H1 (cell line): ENCODE measurements around the gene ESYT2. TPM values are rescaled to one million over a fixed set of nuclear protein-coding genes. Genes with fewer than 3 reads are reported as not detected.

Source experiments
- CTCF ChIA-PET: fragments of 300-600 bp; sonication (Branson Sonifier 250); formaldehyde crosslinking; loops from one replicate; lab custom pipeline; 2021; ENCODE audit not compliant: partially characterized antibody; lab: Charles Lee
- POLR2A ChIA-PET: fragments of 300-600 bp; sonication (Branson Sonifier 250); formaldehyde crosslinking; loops from one replicate; lab custom pipeline; 2021; ENCODE audit warnings: inconsistent platforms; ENCODE audit not compliant: partially characterized antibody; lab: Charles Lee
- DNase-seq, 2 experiments: peaks; one replicate each; pipeline versions ENCODE4 v3.0.0 to v3.0.0-alpha.2; 2010 to 2022; ENCODE audit warnings: low spot score in 2 of 2, low read depth in 1 of 2, mixed read lengths in 1 of 2
- FAIRE-seq: peaks from 2 replicates; lab custom pipeline; 2011; peaks lifted over from hg19 to GRCh38; lab: Jason Lieb, UNC
- H2AFZ ChIP-seq: 2 replicates; pipeline ENCODE4 v1.8.1; 2012; ENCODE audit warnings: low read length, inconsistent platforms
- H2AK5ac ChIP-seq: 2 replicates; pipeline ENCODE4 v1.6.1; 2013; ENCODE audit warnings: low read depth, low read length
- H2BK120ac ChIP-seq: replicated peaks from 2 replicates; pipeline ENCODE3; 2013; ENCODE audit warnings: low read depth, low read length, inconsistent platforms
- H2BK12ac ChIP-seq: 2 replicates; pipeline ENCODE4 v1.6.1; 2013; ENCODE audit warnings: low read depth, low read length
- H2BK15ac ChIP-seq: 2 replicates; pipeline ENCODE4 v1.6.1; 2013; ENCODE audit warnings: low read length
- H2BK20ac ChIP-seq: 2 replicates; pipeline ENCODE4 v1.6.1; 2013; ENCODE audit warnings: low read length
- H2BK5ac ChIP-seq: 2 replicates; pipeline ENCODE4 v1.6.1; 2013; ENCODE audit warnings: low read depth, low read length
- H3K14ac ChIP-seq: 2 replicates; pipeline ENCODE4 v1.6.1; 2013; ENCODE audit warnings: inconsistent platforms; ENCODE audit not compliant: insufficient read length
- H3K18ac ChIP-seq: 2 replicates; pipeline ENCODE4 v1.6.1; 2013; ENCODE audit warnings: low read length; ENCODE audit errors: extremely low read depth
- H3K23ac ChIP-seq: 2 replicates; pipeline ENCODE4 v1.6.1; 2013; ENCODE audit warnings: inconsistent platforms; ENCODE audit not compliant: insufficient read length
- H3K23me2 ChIP-seq: 2 replicates; pipeline ENCODE4 v1.6.1; 2013; ENCODE audit warnings: low read depth, low read length
- H3K27ac ChIP-seq: 2 replicates; pipeline ENCODE4 v1.6.1; 2011; ENCODE audit warnings: low read depth, low read length, inconsistent platforms
- H3K27me3 ChIP-seq, 4 experiments: replicated peaks in 1 of 4; 1 replicate in 1 of 4; 2 replicates in 3 of 4; pipeline versions ENCODE4 v1.6.1 to v1.8.1; 2011 to 2013; ENCODE audit warnings: low read length in 3 of 4, mild to moderate bottlenecking in 3 of 4, inconsistent platforms in 2 of 4, mixed read lengths in 2 of 4, moderate library complexity in 1 of 4; ENCODE audit not compliant: control insufficient read depth in 3 of 4, insufficient read depth in 3 of 4; ENCODE audit errors: extremely low read depth in 1 of 4
- H3K36me3 ChIP-seq, 4 experiments: 2 replicates each; pipeline versions ENCODE4 v1.6.1 to v1.8.1; 2011 to 2013; ENCODE audit warnings: mild to moderate bottlenecking in 4 of 4, low read length in 3 of 4, moderate library complexity in 2 of 4, control low read depth in 1 of 4, inconsistent platforms in 1 of 4; ENCODE audit not compliant: insufficient read depth in 4 of 4, control insufficient read depth in 2 of 4
- H3K4ac ChIP-seq: replicated peaks from 2 replicates; pipeline ENCODE3; 2013; ENCODE audit warnings: low read length, low read depth, mixed read lengths, inconsistent platforms; ENCODE audit not compliant: insufficient read length
- H3K4me1 ChIP-seq, 4 experiments: replicated peaks in 1 of 4; 1 replicate in 1 of 4; 2 replicates in 3 of 4; pipeline versions ENCODE4 v1.6.1 to v1.8.1; 2011 to 2013; ENCODE audit warnings: low read length in 3 of 4, inconsistent platforms in 2 of 4, mixed read lengths in 1 of 4; ENCODE audit not compliant: insufficient read depth in 4 of 4, control insufficient read depth in 3 of 4
- H3K4me2 ChIP-seq, 2 experiments: 2 replicates each; pipeline versions ENCODE4 v1.6.1 to v1.8.1; 2011 to 2013; ENCODE audit warnings: low read depth in 2 of 2, low read length in 2 of 2, control low read depth in 1 of 2, inconsistent platforms in 1 of 2, mild to moderate bottlenecking in 1 of 2; ENCODE audit not compliant: insufficient read depth in 1 of 2
- H3K4me3 ChIP-seq, 4 experiments: fragments of 200-600, 300-600 bp in 1 of 4; sonication (generic), shearing (Covaris generic), sonication (Bioruptor Twin) in 1 of 4; 2 replicates each; pipeline versions ENCODE4 v1.5.1 to v1.8.1; 2011 to 2016; ENCODE audit warnings: low read length in 4 of 4, low read depth in 3 of 4, control low read depth in 2 of 4, inconsistent platforms in 2 of 4, mild to moderate bottlenecking in 2 of 4, mixed read lengths in 1 of 4, moderate library complexity in 1 of 4; ENCODE audit not compliant: insufficient read depth in 2 of 4; ENCODE audit errors: extremely low read depth in 1 of 4
- H3K56ac ChIP-seq: replicated peaks from 2 replicates; pipeline ENCODE3; 2013; ENCODE audit warnings: low read depth, mild to moderate bottlenecking, mixed read lengths, low read length, inconsistent platforms; ENCODE audit not compliant: insufficient read length
- H3K79me1 ChIP-seq: 2 replicates; pipeline ENCODE4 v1.6.1; 2013; ENCODE audit warnings: low read depth, low read length, control low read depth
- H3K79me2 ChIP-seq, 2 experiments: 2 replicates each; pipeline versions ENCODE4 v1.6.1 to v1.8.1; 2012 to 2013; ENCODE audit warnings: low read length in 2 of 2, mild to moderate bottlenecking in 2 of 2, inconsistent platforms in 1 of 2; ENCODE audit not compliant: insufficient read depth in 2 of 2, control insufficient read depth in 1 of 2
- H3K9ac ChIP-seq, 4 experiments: replicated peaks in 1 of 4; 1 replicate in 1 of 4; 2 replicates in 3 of 4; pipeline versions ENCODE4 v1.6.1 to v1.8.1; 2011 to 2013; ENCODE audit warnings: low read depth in 3 of 4, low read length in 3 of 4, control low read depth in 2 of 4, mild to moderate bottlenecking in 2 of 4, moderate library complexity in 2 of 4, inconsistent platforms in 1 of 4; ENCODE audit errors: extremely low read depth in 1 of 4
- H3K9me3 ChIP-seq, 2 experiments: 2 replicates each; pipeline versions ENCODE4 v1.6.1 to v1.8.1; 2012 to 2013; ENCODE audit warnings: mild to moderate bottlenecking in 2 of 2, moderate library complexity in 2 of 2, control low read depth in 1 of 2, inconsistent platforms in 1 of 2, low read depth in 1 of 2, low read length in 1 of 2, mixed read lengths in 1 of 2; ENCODE audit not compliant: insufficient read depth in 2 of 2
- H4K20me1 ChIP-seq, 2 experiments: replicated peaks in 1 of 2; 2 replicates each; pipeline versions ENCODE3 to v1.8.1; 2011 to 2013; ENCODE audit warnings: inconsistent platforms in 2 of 2, low read length in 2 of 2, mild to moderate bottlenecking in 1 of 2; ENCODE audit not compliant: insufficient read depth in 2 of 2, control insufficient read depth in 1 of 2
- H4K5ac ChIP-seq: 2 replicates; pipeline ENCODE4 v1.6.1; 2013; ENCODE audit warnings: low read length, low read depth, mixed read lengths, inconsistent platforms; ENCODE audit not compliant: insufficient read length
- H4K8ac ChIP-seq: 2 replicates; pipeline ENCODE4 v1.8.0; 2013; ENCODE audit warnings: mild to moderate bottlenecking, moderate library complexity, low read length, inconsistent platforms; ENCODE audit not compliant: insufficient read depth; ENCODE audit errors: extremely low read depth
- H4K91ac ChIP-seq: replicated peaks from 2 replicates; pipeline ENCODE3; 2013; ENCODE audit warnings: low read length, mixed read lengths, inconsistent platforms; ENCODE audit not compliant: insufficient read length
- ATF2 ChIP-seq: IDR thresholded peaks from 2 replicates; pipeline ENCODE4 v1.6.1; 2012; ENCODE audit warnings: low read length, inconsistent platforms
- ATF3 ChIP-seq: IDR thresholded peaks from 2 replicates; pipeline ENCODE4 v1.6.1; 2011; ENCODE audit warnings: low read depth, mild to moderate bottlenecking, low read length; ENCODE audit not compliant: insufficient read depth
- GABPA ChIP-seq: IDR thresholded peaks from 2 replicates; pipeline ENCODE4 v1.6.1; 2011; ENCODE audit warnings: mild to moderate bottlenecking, low read length, moderate library complexity, borderline replicate concordance; ENCODE audit not compliant: insufficient read depth
- GTF2F1 ChIP-seq: IDR thresholded peaks from 2 replicates; pipeline ENCODE4 v1.6.1; 2012; ENCODE audit warnings: low read depth, low read length, improper control_type of control experiment, borderline replicate concordance
- HDAC2 ChIP-seq, 2 experiments: fragments of 300-600 bp in 1 of 2; sonication (generic) in 1 of 2; IDR thresholded peaks; 2 replicates each; pipeline ENCODE4 v1.6.1; 2011 to 2012; ENCODE audit warnings: low read depth in 2 of 2, low read length in 2 of 2, mild to moderate bottlenecking in 2 of 2, moderate library complexity in 2 of 2, borderline replicate concordance in 1 of 2, inconsistent platforms in 1 of 2
- NANOG ChIP-seq: IDR thresholded peaks from 2 replicates; pipeline ENCODE4 v1.6.1; 2011; ENCODE audit warnings: low read length, low read depth, mild to moderate bottlenecking, inconsistent platforms; ENCODE audit not compliant: insufficient read depth, poor library complexity, severe bottlenecking
- SIX5 ChIP-seq: IDR thresholded peaks from 2 replicates; pipeline ENCODE4 v1.6.1; 2011; ENCODE audit warnings: mild to moderate bottlenecking, low read depth, low read length
- WGBS, 2 experiments: shearing (Covaris generic) in 1 of 2; methylation state at CpG; one replicate each; pipeline versions ENCODE4 v1.1.6 to v1.1.7; 2013 to 2015; ENCODE audit warnings: low lambda C conversion rate in 2 of 2, mixed read lengths in 2 of 2, inconsistent platforms in 1 of 2, low coverage in 1 of 2, missing lambda C conversion rate in 1 of 2; ENCODE audit not compliant: insufficient replicate concordance in 2 of 2, insufficient coverage in 1 of 2, insufficient read length in 1 of 2; ENCODE audit errors: extremely low coverage in 1 of 2, missing lambda C conversion rate in 1 of 2; 5-methylcytosine and 5-hydroxymethylcytosine counted together
- polyA plus RNA-seq, 7 experiments: library from polyadenylated mRNA; depleted of rRNA in 3 of 7; stranded (reverse) in 5 of 7; unstranded in 2 of 7; fragments of >200 nt in 5 of 7; fragments of 200-250 nt in 2 of 7; gene quantifications; 1 replicate in 5 of 7; 2 replicates in 1 of 7; 4 replicates in 1 of 7; pipeline versions ENCODE4 v1.2.1 to v1.2.3, GENCODE V29; 2011 to 2013; ENCODE audit warnings: missing spikeins in 2 of 7, mixed read lengths in 2 of 7
- total RNA-seq: library from RNA; stranded (reverse); fragmentation: NEBNext Ultra II Directional; extraction: Animal tissue kit (Norgen Biotek cat#: 25700); gene quantifications from 2 replicates; pipeline ENCODE4 v1.2.1, GENCODE V29; 2021
- TF ChIP-seq, protein P1 (sequence below): IDR thresholded peaks from 2 replicates; pipeline ENCODE4 v1.6.1; 2011; ENCODE audit warnings: low read length, improper control_type of control experiment

The ESYT2 gene
- total and polyA plus RNA-seq, 2 of the 8 experiments (the other 6 are each of a cell fraction or from before 2014, with no cell fraction given), result 27.0 to 37.5 TPM

DNA sequence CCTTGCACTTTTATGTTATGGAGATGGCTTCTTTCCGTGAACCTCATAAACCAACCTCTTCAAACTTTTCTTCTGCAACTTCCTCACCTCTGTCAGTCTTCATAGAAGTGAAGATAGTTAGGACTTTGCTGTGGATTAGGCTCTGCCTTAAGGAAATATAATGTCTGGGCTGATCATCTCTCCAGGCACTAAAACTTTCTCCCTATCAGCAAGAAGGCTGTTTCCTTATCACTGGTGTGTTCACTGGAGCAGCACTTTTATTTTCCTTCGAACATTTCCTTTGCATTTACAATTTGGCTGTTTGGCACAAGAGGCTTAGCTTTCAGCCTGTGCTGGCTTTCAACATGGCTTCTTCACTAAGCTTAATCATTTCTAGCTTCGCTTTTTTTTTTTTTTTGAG is 52.8 kb downstream of the ESYT2 start:
- Histone ChIP-seq H2AK5ac (no peak overlapping the region), H4K91ac (no peak overlapping the region), H4K20me1 (peaks cover 0 to 4% of the 10 kb centered on the region in 2 experiments), H2BK5ac (no peak overlapping the region), H3K4me3 (no peak overlapping the region), H3K36me3 (peaks cover 0 to 16% (median 12%) of the 10 kb centered on the region in 4 experiments; a peak in 6 of 8 replicates), H2BK20ac (no peak overlapping the region), H3K79me2 (no peaks in the 10 kb centered on the region), H3K14ac (no peak overlapping the region), H3K4me2 (no peak overlapping the region), H3K18ac (no peak overlapping the region), H3K23me2 (no peaks in the 10 kb centered on the region), H4K8ac (no peak overlapping the region), H3K56ac (no peak overlapping the region), H2AFZ (no peak overlapping the region), H3K27me3 (no peaks in the 10 kb centered on the region), H2BK15ac (no peak overlapping the region), H2BK12ac (no peak overlapping the region), H4K5ac (no peak overlapping the region), H3K23ac (no peak overlapping the region), H3K4ac (no peak overlapping the region), H3K4me1 (no peaks in the 10 kb centered on the region; a peak in 1 of 7 replicates), H3K27ac (no peak overlapping the region), H2BK120ac (no peak overlapping the region), H3K9me3 (peaks cover 3 to 8% of the 10 kb centered on the region in 2 experiments), H3K79me1 (no peaks in the 10 kb centered on the region; the same call in 1 of the 2 replicates), H3K9ac (no peak overlapping the region)
- ChIA-PET CTCF (interaction anchor here (0.9 to 1.3 kb wide), 4 partner anchors 9 to 21 kb away, joined by 3 read pairs; no protein-coding TSS in a partner anchor), POLR2A (no interaction called here)
- WGBS, 2 experiments, result 97% methylated on average over 3 of the region's 3 CpGs; no CpG with 5 or more reads in 1 of the 2 experiments
- FAIRE-seq (no peak), DNase-seq (peak in 1 of 2 experiments; percentile 7)
- no peak for TF ChIP-seq ATF3
- TF ChIP-seq SIX5, result no peak
- TF ChIP-seq GABPA, result no peak
- no peak for TF ChIP-seq HDAC2 (IDR thresholded peaks at IDR 0.05; ENCODE audit: borderline replicate concordance in 1 of 2, low read depth in 2 of 2, low read length in 2 of 2)
- TF ChIP-seq, protein P1, sequence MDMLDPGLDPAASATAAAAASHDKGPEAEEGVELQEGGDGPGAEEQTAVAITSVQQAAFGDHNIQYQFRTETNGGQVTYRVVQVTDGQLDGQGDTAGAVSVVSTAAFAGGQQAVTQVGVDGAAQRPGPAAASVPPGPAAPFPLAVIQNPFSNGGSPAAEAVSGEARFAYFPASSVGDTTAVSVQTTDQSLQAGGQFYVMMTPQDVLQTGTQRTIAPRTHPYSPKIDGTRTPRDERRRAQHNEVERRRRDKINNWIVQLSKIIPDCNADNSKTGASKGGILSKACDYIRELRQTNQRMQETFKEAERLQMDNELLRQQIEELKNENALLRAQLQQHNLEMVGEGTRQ, result no peak
- no peak for TF ChIP-seq ATF2
- TF ChIP-seq NANOG, result no peak
- TF ChIP-seq GTF2F1, result no peak
